ENCODE results near the gene PRKCH.
A peak's percentile ranks its signal among the peaks of the same experiment; 100 is the strongest.

The PRKCH gene

GRCh38 chr14:61460718-61461611 lies 139.6 kb downstream of the PRKCH start:
- no peaks in the 10 kb centered on the region for H3K9me2 ChIP-seq (replicated peaks; ENCODE audit: insufficient read depth, low read length)
- H3K36me3 ChIP-seq (ENCODE audit: low read length): no peaks in the 10 kb centered on the region
- no peak overlapping the region for H3K9ac ChIP-seq (ENCODE audit: low read length)
- no peaks in the 10 kb centered on the region for H3F3A ChIP-seq (ENCODE audit: insufficient read depth)
- no peaks in the 10 kb centered on the region for H3K79me2 ChIP-seq (ENCODE audit: insufficient read depth, low read length)
- no peak overlapping the region for H3K4me2 ChIP-seq (ENCODE audit: low read depth, low read length, poor library complexity, severe bottlenecking)
- H3K27ac ChIP-seq (ENCODE audit: low read depth, low read length): no peak overlapping the region
- no peak overlapping the region for H2AFZ ChIP-seq (ENCODE audit: low read depth, low read length, severe bottlenecking)
- no peaks in the 10 kb centered on the region for H3K9me3 ChIP-seq (ENCODE audit: insufficient read depth, low read length)
- H4K20me1 ChIP-seq (ENCODE audit: low read depth, low read length): no peaks in the 10 kb centered on the region
- H3K27me3 ChIP-seq (ENCODE audit: low read length): no peaks in the 10 kb centered on the region
- TF ChIP-seq CTCF (IDR thresholded peaks at IDR 0.05; ENCODE audit: insufficient read depth, low read length, poor library complexity, severe bottlenecking): no peak
- TF ChIP-seq EZH2phosphoT487 (conservative IDR thresholded peaks at IDR 0.05; ENCODE audit: low read length): no peak
- no peak overlapping the region for H3K4me3 ChIP-seq (ENCODE audit: insufficient read depth, low read length, poor library complexity, severe bottlenecking)

GRCh38 chr14:61461808-61462275 lies 140.5 kb downstream of the PRKCH start:
- TF ChIP-seq EZH2phosphoT487 (conservative IDR thresholded peaks at IDR 0.05; ENCODE audit: low read length) (no peak), CTCF (IDR thresholded peaks at IDR 0.05; ENCODE audit: insufficient read depth, low read length, poor library complexity, severe bottlenecking) (peak; percentile 39)
- H3K27ac ChIP-seq (ENCODE audit: low read depth, low read length): no peak overlapping the region
- no peaks in the 10 kb centered on the region for H4K20me1 ChIP-seq (ENCODE audit: low read depth, low read length)
- no peaks in the 10 kb centered on the region for H3K27me3 ChIP-seq (ENCODE audit: low read length)
- no peaks in the 10 kb centered on the region for H3F3A ChIP-seq (ENCODE audit: insufficient read depth)
- H3K4me3 ChIP-seq (ENCODE audit: insufficient read depth, low read length, poor library complexity, severe bottlenecking): no peak overlapping the region
- no peaks in the 10 kb centered on the region for H3K9me2 ChIP-seq (replicated peaks; ENCODE audit: insufficient read depth, low read length)
- no peaks in the 10 kb centered on the region for H3K79me2 ChIP-seq (ENCODE audit: insufficient read depth, low read length)
- no peaks in the 10 kb centered on the region for H3K36me3 ChIP-seq (ENCODE audit: low read length)
- H3K9me3 ChIP-seq (ENCODE audit: insufficient read depth, low read length): no peaks in the 10 kb centered on the region
- H3K4me2 ChIP-seq (ENCODE audit: low read depth, low read length, poor library complexity, severe bottlenecking): no peak overlapping the region
- no peak overlapping the region for H2AFZ ChIP-seq (ENCODE audit: low read depth, low read length, severe bottlenecking)
- H3K9ac ChIP-seq (ENCODE audit: low read length): no peak overlapping the region

GRCh38 chr14:61462566-61463193 lies 141.3 kb downstream of the PRKCH start:
- H3K4me3 ChIP-seq (ENCODE audit: insufficient read depth, low read length, poor library complexity, severe bottlenecking): no peak overlapping the region
- no peaks in the 10 kb centered on the region for H3K9me3 ChIP-seq (ENCODE audit: insufficient read depth, low read length)
- H3K27me3 ChIP-seq (ENCODE audit: low read length): no peaks in the 10 kb centered on the region
- no peak overlapping the region for H3K4me2 ChIP-seq (ENCODE audit: low read depth, low read length, poor library complexity, severe bottlenecking)
- TF ChIP-seq EZH2phosphoT487 (conservative IDR thresholded peaks at IDR 0.05; ENCODE audit: low read length) (no peak), CTCF (IDR thresholded peaks at IDR 0.05; ENCODE audit: insufficient read depth, low read length, poor library complexity, severe bottlenecking) (no peak)
- H3K9ac ChIP-seq (ENCODE audit: low read length): no peak overlapping the region
- no peak overlapping the region for H2AFZ ChIP-seq (ENCODE audit: low read depth, low read length, severe bottlenecking)
- no peaks in the 10 kb centered on the region for H3K36me3 ChIP-seq (ENCODE audit: low read length)
- no peaks in the 10 kb centered on the region for H3K79me2 ChIP-seq (ENCODE audit: insufficient read depth, low read length)
- no peaks in the 10 kb centered on the region for H4K20me1 ChIP-seq (ENCODE audit: low read depth, low read length)
- H3K27ac ChIP-seq (ENCODE audit: low read depth, low read length): no peak overlapping the region
- H3F3A ChIP-seq (ENCODE audit: insufficient read depth): no peaks in the 10 kb centered on the region
- H3K9me2 ChIP-seq (replicated peaks; ENCODE audit: insufficient read depth, low read length): no peaks in the 10 kb centered on the region

Data from SU-DHL-6 (cell line).